Small intestine (tissue), 7 donors: ENCODE results near the gene FBXW8. TPM values are rescaled to one million over a fixed set of nuclear protein-coding genes. Genes with fewer than 3 reads are reported as not detected.

Experiments
- DNase-seq, 2 donors: peaks; one replicate each; pipeline versions ENCODE4 v3.0.0 to v3.0.0-alpha.2; 2013
- FAIRE-seq: peaks from 2 replicates; lab custom pipeline; 2012; peaks lifted over from hg19 to GRCh38; lab: Jason Lieb, UNC
- H3K27ac ChIP-seq, 3 donors: one replicate each; pipeline ENCODE4 v1.5.1; 2013; ENCODE audit warnings: low read length in 2 of 3, mild to moderate bottlenecking in 2 of 3, control low read depth in 1 of 3, inconsistent platforms in 1 of 3, low read depth in 1 of 3, moderate library complexity in 1 of 3
- H3K27me3 ChIP-seq, 3 donors: one replicate each; pipeline ENCODE4 v1.6.1; 2013; ENCODE audit warnings: low read length in 3 of 3, inconsistent platforms in 1 of 3; ENCODE audit not compliant: control insufficient read depth in 3 of 3, insufficient read depth in 3 of 3
- H3K36me3 ChIP-seq, 3 donors: one replicate each; pipeline ENCODE4 v1.6.1; 2013; ENCODE audit warnings: low read length in 3 of 3, inconsistent platforms in 1 of 3, low read depth in 1 of 3, mild to moderate bottlenecking in 1 of 3, moderate library complexity in 1 of 3; ENCODE audit not compliant: control insufficient read depth in 3 of 3, insufficient read depth in 2 of 3
- H3K4me1 ChIP-seq, 3 donors: one replicate each; pipeline ENCODE4 v1.6.1; 2013; ENCODE audit warnings: low read length in 2 of 3, inconsistent platforms in 1 of 3, low read depth in 1 of 3, mild to moderate bottlenecking in 1 of 3, moderate library complexity in 1 of 3; ENCODE audit not compliant: control insufficient read depth in 3 of 3, insufficient read depth in 2 of 3
- H3K4me3 ChIP-seq, 3 donors: one replicate each; pipeline ENCODE4 v1.5.1; 2013; ENCODE audit warnings: low read length in 3 of 3, control low read depth in 1 of 3, inconsistent platforms in 1 of 3, low read depth in 1 of 3, mild to moderate bottlenecking in 1 of 3, moderate library complexity in 1 of 3
- H3K9me3 ChIP-seq, 2 donors: one replicate each; pipeline ENCODE4 v1.6.1; 2013; ENCODE audit warnings: low read depth in 1 of 2, low read length in 1 of 2; ENCODE audit not compliant: control insufficient read depth in 2 of 2, insufficient read depth in 1 of 2
- WGBS, 3 donors: extraction: QIAGEN DNeasy Blood & Tissue Kit; methylation state at CpG; one replicate each; pipeline ENCODE4 v1.1.7; 2013; 5-methylcytosine and 5-hydroxymethylcytosine counted together
- polyA plus RNA-seq, 4 donors: library from polyadenylated mRNA; stranded (reverse) in 3 of 4; unstranded in 1 of 4; fragments of 200-250 nt in 3 of 4; fragments of 120-200 nt in 1 of 4; gene quantifications; one replicate each; pipeline versions ENCODE4 v1.2.1 to v1.2.3, GENCODE V29; 2013
- donor health status: healthy with polysubstance abuse.
- donor health status: control.
- donor health status: control.
- donor health status: Bipolar disorder and iron deficiency.
- donor health status: healthy.

Gene FBXW8
- polyA plus RNA-seq, 4 donors, result 1.1 to 13.1 (median 3.5) TPM

DNA sequence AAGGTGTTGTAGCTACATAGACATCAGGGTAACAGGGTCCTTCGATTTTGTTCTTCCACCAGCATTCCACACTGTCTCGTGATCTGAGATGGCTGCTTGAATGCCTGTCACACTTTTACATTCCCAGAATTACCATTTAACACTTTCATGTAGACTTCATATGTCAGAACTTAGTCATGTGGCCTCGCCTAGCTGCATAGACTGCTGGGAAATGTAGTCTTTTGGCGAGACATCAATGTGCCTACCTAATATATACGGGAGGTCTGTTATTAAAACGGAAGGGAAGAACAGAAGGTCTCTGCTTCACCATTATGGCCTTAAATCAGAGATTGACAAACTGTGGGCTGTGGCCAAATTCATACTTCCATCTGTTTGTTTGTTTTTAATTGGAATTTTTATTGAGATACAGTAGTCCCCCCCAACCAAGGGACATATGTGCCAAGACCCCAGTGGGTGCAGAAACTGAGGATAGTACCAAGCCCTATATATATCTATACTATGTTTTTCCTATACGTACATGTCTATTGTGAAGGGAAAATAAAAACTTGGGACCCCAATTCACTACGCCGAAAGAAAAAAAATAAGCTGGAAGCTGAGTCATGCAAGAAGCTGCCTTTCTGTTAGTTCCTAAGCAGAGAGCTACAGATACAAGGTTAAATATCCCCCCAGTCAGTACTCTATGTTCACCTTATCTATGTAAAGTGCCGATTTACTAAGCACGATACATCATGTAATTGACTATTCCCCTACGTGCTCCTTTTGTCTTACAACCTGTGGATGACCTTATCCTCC lies 18.2 kb upstream of the FBXW8 start:
- WGBS, 3 donors, result 79 to 83% (median 81%) methylated on average over 12 of the region's 12 CpGs
- no peaks in the 10 kb centered on the region for H3K36me3 ChIP-seq
- FAIRE-seq (no peak), DNase-seq (no peak)
- no peak overlapping the region for H3K27ac ChIP-seq
- no peak overlapping the region for H3K4me3 ChIP-seq
- peaks cover 0 to 3% (median 0%) of the 10 kb centered on the region in 3 donors for H3K27me3 ChIP-seq
- H3K9me3 ChIP-seq, result peaks cover 0 to 11% of the 10 kb centered on the region in 2 donors
- H3K4me1 ChIP-seq, result no peaks in the 10 kb centered on the region

DNA sequence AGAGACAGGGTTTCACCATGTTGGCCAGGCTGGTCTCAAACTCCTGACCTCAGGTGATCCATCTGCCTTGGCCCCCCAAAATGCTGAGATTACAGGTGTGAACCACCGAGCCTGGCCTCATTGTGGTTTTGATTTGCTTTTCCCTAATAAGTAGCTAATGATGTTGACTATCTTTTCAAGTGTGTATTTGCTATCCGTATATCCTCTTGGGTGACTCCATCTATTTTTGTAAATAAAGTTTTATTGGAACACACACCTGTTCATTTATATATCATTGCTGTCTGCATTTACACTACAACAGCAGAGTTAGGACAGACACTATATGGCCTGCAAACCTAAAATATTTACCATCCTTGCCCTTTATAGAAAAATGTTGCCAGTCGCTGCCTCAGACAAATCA lies 15.8 kb upstream of the FBXW8 start:
- Histone ChIP-seq H3K27me3 (peaks cover 0 to 5% (median 0%) of the 10 kb centered on the region in 3 donors), H3K36me3 (no peaks in the 10 kb centered on the region), H3K4me1 (no peaks in the 10 kb centered on the region), H3K4me3 (no peak overlapping the region), H3K27ac (no peak overlapping the region), H3K9me3 (peaks cover 0 to 11% of the 10 kb centered on the region in 2 donors)
- FAIRE-seq, result no peak
- WGBS, 3 donors, result 74 to 78% (median 78%) methylated on average over 3 of the region's 3 CpGs
- DNase-seq, result no peak

DNA sequence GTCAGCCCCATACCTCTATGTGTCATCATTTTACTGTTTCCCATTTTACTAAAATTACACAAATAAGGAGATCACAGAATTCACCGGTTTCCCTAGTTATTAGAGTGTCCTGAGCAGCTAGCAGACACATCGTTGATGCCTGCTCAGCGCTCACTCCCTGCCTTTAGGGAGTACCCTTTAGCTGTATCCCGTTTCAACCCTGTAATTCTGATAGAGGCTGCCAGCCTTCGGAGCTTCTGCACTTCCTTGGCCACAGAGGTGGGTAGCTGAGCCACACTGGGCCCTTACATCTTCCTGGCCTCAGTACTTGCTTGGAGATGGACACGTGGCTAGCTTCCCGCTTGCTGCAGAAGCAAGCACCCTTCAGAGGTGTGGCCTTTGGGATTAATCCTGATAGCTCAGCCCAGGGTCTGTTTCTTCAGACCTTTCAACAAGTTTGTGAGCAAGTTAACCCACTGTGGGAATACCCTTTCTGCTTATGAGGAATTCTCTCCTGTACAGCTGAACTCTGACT lies 14.3 kb upstream of the FBXW8 start:
- Histone ChIP-seq H3K27ac (no peak overlapping the region), H3K4me1 (no peaks in the 10 kb centered on the region), H3K9me3 (peaks cover 0 to 8% of the 10 kb centered on the region in 2 donors), H3K4me3 (no peak overlapping the region), H3K36me3 (no peaks in the 10 kb centered on the region), H3K27me3 (peaks cover 0 to 5% (median 0%) of the 10 kb centered on the region in 3 donors)
- no peak for DNase-seq
- WGBS, 3 donors, result 60 to 68% (median 64%) methylated on average over 7 of the region's 7 CpGs
- no peak for FAIRE-seq

DNA sequence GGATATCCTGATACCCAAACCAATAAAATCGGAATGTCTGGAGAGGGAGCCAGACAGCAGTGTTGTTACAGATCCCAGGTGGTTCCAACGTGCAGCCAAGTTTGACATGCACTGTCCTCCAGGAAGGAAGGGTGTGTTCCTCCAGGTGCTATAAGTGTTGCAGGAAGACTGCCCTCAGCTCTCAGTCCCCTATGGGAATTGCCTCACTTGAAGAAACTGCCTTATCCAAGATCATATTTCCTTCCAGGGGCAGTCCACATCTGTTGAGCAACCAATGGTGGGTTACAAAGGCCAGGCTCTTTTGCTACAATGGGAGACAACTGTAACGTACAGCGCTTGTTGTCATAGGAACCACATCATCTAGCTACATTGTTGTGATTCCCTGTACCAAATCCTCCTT lies 13.3 kb upstream of the FBXW8 start:
- Histone ChIP-seq H3K36me3 (no peaks in the 10 kb centered on the region), H3K27me3 (peaks cover 0 to 2% (median 0%) of the 10 kb centered on the region in 3 donors), H3K4me3 (no peak overlapping the region), H3K9me3 (peaks cover 0 to 4% of the 10 kb centered on the region in 2 donors), H3K27ac (no peak overlapping the region), H3K4me1 (no peaks in the 10 kb centered on the region)
- WGBS, 3 donors, result 67 to 81% (median 70%) methylated on average over 4 of the region's 4 CpGs
- DNase-seq (no peak), FAIRE-seq (no peak)

DNA sequence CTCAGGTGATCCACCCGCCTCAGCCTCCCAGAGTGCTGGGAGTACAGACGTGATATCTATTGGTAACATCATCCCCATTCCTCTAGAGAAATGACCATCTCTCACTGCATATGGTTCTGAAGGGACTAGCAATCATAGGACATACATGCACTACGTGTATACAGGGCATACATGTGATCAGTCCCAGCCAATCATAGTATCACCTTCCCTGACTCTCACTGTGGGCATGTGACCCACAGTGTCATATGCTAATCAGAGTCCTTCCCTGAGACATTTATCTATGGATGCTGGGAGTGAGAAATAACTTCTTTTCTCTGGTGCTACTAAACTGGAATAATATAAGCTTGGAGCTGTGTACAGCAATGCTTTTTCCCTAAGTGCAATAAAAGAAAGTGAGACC lies 12.1 kb upstream of the FBXW8 start:
- Histone ChIP-seq H3K36me3 (no peaks in the 10 kb centered on the region), H3K4me1 (no peaks in the 10 kb centered on the region), H3K4me3 (no peak overlapping the region), H3K9me3 (peaks cover 0 to 4% of the 10 kb centered on the region in 2 donors), H3K27me3 (peaks cover 0 to 2% (median 0%) of the 10 kb centered on the region in 3 donors), H3K27ac (no peak overlapping the region)
- DNase-seq, result no peak
- 52 to 60% (median 55%) methylated on average over 3 of the region's 3 CpGs for WGBS, 3 donors
- FAIRE-seq, result no peak

DNA sequence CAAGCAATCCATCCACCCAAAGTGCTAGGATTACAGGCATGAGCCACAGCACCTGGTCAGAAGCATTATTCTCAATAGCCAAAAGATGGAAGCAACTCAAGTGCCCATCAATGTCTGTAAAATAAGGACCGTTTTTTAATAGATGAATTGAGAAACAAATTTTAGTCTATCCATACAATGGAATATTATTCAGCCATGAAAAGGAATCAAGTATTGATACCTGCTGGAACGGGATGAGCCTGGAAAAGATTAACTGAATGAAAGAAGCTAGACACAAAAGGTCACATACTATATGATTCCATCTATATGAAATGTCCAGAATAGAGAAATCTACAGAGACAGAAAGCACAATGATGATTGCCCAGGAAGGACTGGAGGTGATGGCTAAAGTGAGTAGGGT lies 9.1 kb upstream of the FBXW8 start:
- Histone ChIP-seq H3K4me3 (no peak overlapping the region), H3K36me3 (no peaks in the 10 kb centered on the region), H3K27me3 (peaks cover 0 to 5% (median 2%) of the 10 kb centered on the region in 3 donors), H3K4me1 (no peaks in the 10 kb centered on the region), H3K9me3 (peaks cover 0 to 4% of the 10 kb centered on the region in 2 donors), H3K27ac (no peak overlapping the region)
- FAIRE-seq (no peak), DNase-seq (no peak)
- 69 to 87% (median 81%) methylated on average over 2 of the region's 2 CpGs for WGBS, 3 donors

DNA sequence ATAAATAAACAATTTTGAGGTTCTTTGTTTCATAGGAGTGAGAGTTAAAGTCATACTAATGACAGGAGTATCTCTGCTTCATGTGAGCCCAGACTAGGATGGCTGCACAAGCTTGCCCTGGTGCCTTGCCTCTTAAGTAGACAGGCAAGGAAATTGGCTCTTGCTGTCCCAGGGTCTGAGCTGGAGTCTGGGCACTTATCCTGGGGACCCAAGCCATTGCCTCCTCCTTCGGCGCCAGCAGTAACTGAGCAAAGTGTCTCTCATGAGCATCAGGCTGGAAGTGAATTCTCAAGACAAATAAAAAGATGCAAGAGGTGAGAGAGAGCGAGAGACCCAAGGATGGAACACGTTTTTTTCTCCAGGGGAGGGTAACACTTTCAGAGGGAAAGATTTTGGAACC lies 6.9 kb upstream of the FBXW8 start:
- Histone ChIP-seq H3K27ac (no peak overlapping the region), H3K36me3 (no peaks in the 10 kb centered on the region), H3K9me3 (no peaks in the 10 kb centered on the region), H3K27me3 (peaks cover 0 to 5% (median 4%) of the 10 kb centered on the region in 3 donors), H3K4me3 (no peak overlapping the region), H3K4me1 (no peaks in the 10 kb centered on the region)
- FAIRE-seq (no peak), DNase-seq (no peak)
- WGBS, 3 donors, result 71 to 79% (median 73%) methylated on average over 4 of the region's 4 CpGs

DNA sequence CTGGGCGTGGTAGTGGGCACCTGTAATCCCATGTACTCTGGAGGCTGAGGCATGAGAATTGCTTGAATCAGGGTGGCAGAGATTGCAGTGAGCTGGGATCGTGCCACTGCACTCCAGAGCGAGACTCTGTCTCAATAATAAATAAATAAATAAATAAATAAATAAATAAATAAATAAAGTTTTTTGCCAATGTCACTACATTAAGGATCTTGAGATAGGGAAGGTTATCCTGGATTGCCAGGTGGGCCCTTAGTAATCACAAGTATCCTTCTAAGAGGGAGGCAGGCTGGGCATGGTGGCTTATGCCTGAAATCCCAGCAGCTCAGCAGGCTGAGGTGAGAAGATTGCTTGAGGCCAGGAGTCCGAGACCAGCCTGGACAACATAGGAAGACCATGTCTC lies 4.5 kb upstream of the FBXW8 start:
- Histone ChIP-seq H3K4me3 (no peak overlapping the region), H3K27ac (no peak overlapping the region), H3K27me3 (peaks cover 0 to 5% (median 2%) of the 10 kb centered on the region in 3 donors), H3K4me1 (no peaks in the 10 kb centered on the region), H3K9me3 (no peaks in the 10 kb centered on the region), H3K36me3 (no peaks in the 10 kb centered on the region)
- DNase-seq (no peak), FAIRE-seq (no peak)
- WGBS, 3 donors, result 86 to 92% (median 90%) methylated on average over 4 of the region's 4 CpGs
